ENCODE results near the gene ALG1. TPM values are rescaled to one million over a fixed set of nuclear protein-coding genes. Genes with fewer than 3 reads are reported as not detected.

Gene ALG1
- polyA plus RNA-seq, 1 of the 3 experiments (the other 2 are of a cell fraction): 27.0 TPM

DNA sequence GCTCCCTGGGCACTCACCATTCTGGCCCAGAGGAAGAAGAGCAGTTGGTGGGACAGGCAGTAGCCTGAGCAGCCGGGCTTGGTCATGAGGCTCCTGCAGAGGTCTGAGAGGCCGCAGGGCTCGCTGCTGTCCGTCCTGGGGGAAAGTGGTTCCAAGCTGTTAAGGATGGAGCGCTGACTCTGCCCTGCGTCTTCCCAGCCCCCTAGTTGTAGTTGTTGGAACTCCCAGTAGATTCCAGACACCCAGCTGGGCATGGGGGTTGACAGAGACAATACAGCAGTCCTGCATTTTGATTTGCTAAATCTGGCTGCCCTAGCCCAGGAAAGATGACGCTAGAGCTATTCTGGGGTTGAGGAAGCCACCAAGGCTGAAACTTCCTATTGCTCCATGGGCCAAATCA lies 13.2 kb upstream of the ALG1 start:
- no peak overlapping the region for H3K9ac ChIP-seq
- H2AFZ ChIP-seq (ENCODE audit: low read depth): no peak overlapping the region
- 52% methylated on average over 6 of the region's 7 CpGs for WGBS (ENCODE audit: low lambda C conversion rate)
- no peak overlapping the region for H3K27ac ChIP-seq (ENCODE audit: low read depth in 2 of 2, low read length in 1 of 2)
- H3K36me3 ChIP-seq (replicated peaks in 1 of 2; ENCODE audit: control insufficient read depth in 1 of 2, insufficient read depth in 2 of 2, low read length in 1 of 2): no peaks in the 10 kb centered on the region
- ChIA-PET CTCF (interaction anchor here (1.2 to 1.6 kb wide), 3 partner anchors 14 to 34 kb away, joined by 3 to 5 read pairs (median 4); no protein-coding TSS in a partner anchor), POLR2A (no interaction called here)
- no peaks in the 10 kb centered on the region for H3K79me2 ChIP-seq (ENCODE audit: insufficient read depth)
- H4K20me1 ChIP-seq (ENCODE audit: insufficient read depth): no peaks in the 10 kb centered on the region
- no peak for TF ChIP-seq FOXM1 (IDR thresholded peaks at IDR 0.05; ENCODE audit: low read depth)
- TF ChIP-seq, protein P1, sequence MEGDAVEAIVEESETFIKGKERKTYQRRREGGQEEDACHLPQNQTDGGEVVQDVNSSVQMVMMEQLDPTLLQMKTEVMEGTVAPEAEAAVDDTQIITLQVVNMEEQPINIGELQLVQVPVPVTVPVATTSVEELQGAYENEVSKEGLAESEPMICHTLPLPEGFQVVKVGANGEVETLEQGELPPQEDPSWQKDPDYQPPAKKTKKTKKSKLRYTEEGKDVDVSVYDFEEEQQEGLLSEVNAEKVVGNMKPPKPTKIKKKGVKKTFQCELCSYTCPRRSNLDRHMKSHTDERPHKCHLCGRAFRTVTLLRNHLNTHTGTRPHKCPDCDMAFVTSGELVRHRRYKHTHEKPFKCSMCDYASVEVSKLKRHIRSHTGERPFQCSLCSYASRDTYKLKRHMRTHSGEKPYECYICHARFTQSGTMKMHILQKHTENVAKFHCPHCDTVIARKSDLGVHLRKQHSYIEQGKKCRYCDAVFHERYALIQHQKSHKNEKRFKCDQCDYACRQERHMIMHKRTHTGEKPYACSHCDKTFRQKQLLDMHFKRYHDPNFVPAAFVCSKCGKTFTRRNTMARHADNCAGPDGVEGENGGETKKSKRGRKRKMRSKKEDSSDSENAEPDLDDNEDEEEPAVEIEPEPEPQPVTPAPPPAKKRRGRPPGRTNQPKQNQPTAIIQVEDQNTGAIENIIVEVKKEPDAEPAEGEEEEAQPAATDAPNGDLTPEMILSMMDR (IDR thresholded peaks at IDR 0.05): peak; percentile 27
- H3K9me3 ChIP-seq: no peaks in the 10 kb centered on the region
- DNase-seq: peak; percentile 48
- peaks cover 22% of the 10 kb centered on the region for H3K27me3 ChIP-seq (ENCODE audit: insufficient read depth)
- no peaks in the 10 kb centered on the region for H3K9me2 ChIP-seq
- no peaks in the 10 kb centered on the region for H3K4me1 ChIP-seq (ENCODE audit: control insufficient read depth in 1 of 2, insufficient read depth in 2 of 2, low read depth in 1 of 2, low read length in 1 of 2)
- H3K4me2 ChIP-seq: no peak overlapping the region
- H3K4me3 ChIP-seq (ENCODE audit: low read depth in 2 of 2, low read length in 1 of 2): no peak overlapping the region
- no peaks in the 10 kb centered on the region for H3F3A ChIP-seq (replicated peaks; ENCODE audit: insufficient read depth)

DNA sequence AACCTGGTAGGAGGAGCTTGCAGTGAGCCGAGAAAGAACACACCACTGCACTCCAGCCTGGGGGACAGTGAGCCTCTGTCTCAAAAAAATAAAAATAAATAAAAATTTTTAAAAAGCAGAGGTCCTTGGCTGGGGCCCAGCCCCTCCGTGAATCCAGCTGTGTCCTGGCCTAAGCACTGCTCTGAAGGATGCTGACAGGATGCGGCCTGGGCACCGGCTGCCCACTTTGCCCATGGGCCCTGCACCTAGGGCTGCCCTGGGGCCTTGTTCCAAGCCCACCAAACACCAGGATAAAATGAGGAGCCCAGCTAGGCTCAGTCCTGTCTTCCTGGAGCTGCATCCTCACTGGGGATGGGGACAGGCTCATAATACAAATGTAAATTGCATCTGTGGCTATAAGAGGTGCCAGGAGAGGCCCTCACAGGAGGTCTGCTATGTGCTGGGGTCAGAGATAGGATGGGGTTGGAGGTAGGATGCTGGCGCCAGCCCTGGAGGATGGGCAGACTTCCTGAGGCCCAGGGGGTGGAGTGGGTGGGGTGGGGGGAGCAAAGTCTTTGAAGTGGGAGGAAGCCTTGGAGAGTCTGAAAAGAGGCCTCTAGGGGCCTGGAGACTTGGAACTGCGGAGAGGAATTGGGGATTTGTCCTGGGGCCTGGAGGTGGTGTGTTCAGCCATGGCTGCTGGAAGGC lies 12.1 kb upstream of the ALG1 start:
- no peak for DNase-seq
- Histone ChIP-seq H3K27ac (ENCODE audit: low read depth in 2 of 2, low read length in 1 of 2) (no peak overlapping the region), H3K27me3 (ENCODE audit: insufficient read depth) (peaks cover 26% of the 10 kb centered on the region), H3K9ac (no peak overlapping the region), H3K9me3 (no peaks in the 10 kb centered on the region), H4K20me1 (ENCODE audit: insufficient read depth) (no peaks in the 10 kb centered on the region), H3F3A (replicated peaks; ENCODE audit: insufficient read depth) (no peaks in the 10 kb centered on the region), H3K79me2 (ENCODE audit: insufficient read depth) (no peaks in the 10 kb centered on the region), H3K4me2 (no peak overlapping the region), H3K36me3 (replicated peaks in 1 of 2; ENCODE audit: control insufficient read depth in 1 of 2, insufficient read depth in 2 of 2, low read length in 1 of 2) (no peaks in the 10 kb centered on the region), H3K4me3 (ENCODE audit: low read depth in 2 of 2, low read length in 1 of 2) (no peak overlapping the region), H3K4me1 (ENCODE audit: control insufficient read depth in 1 of 2, insufficient read depth in 2 of 2, low read depth in 1 of 2, low read length in 1 of 2) (no peaks in the 10 kb centered on the region), H2AFZ (ENCODE audit: low read depth) (no peak overlapping the region), H3K9me2 (no peaks in the 10 kb centered on the region)
- 53% methylated on average over 3 of the region's 6 CpGs for WGBS (ENCODE audit: low lambda C conversion rate)
- TF ChIP-seq RAD21 (IDR thresholded peaks at IDR 0.05; ENCODE audit: low read length) (no peak), MEF2A (IDR thresholded peaks at IDR 0.05; ENCODE audit: borderline replicate concordance, low read depth) (no peak), FOXM1 (IDR thresholded peaks at IDR 0.05; ENCODE audit: low read depth) (no peak), TEAD4 (IDR thresholded peaks at IDR 0.05; ENCODE audit: borderline replicate concordance, insufficient read depth) (no peak), NFIC (IDR thresholded peaks at IDR 0.05; ENCODE audit: borderline replicate concordance) (no peak), FOSL2 (IDR thresholded peaks at IDR 0.05; ENCODE audit: borderline replicate concordance, low read depth) (no peak), EZH2phosphoT487 (IDR thresholded peaks at IDR 0.05; ENCODE audit: borderline replicate concordance, low read depth) (no peak), SMC3 (IDR thresholded peaks at IDR 0.05; ENCODE audit: low read depth, low read length) (no peak), ELF1 (IDR thresholded peaks at IDR 0.05) (no peak), POLR2AphosphoS5 (IDR thresholded peaks at IDR 0.05; ENCODE audit: low read depth, low read length) (no peak), RFX5 (IDR thresholded peaks at IDR 0.05; ENCODE audit: low read length) (no peak), SIN3A (IDR thresholded peaks at IDR 0.05; ENCODE audit: borderline replicate concordance, low read depth, low read length) (no peak)
- TF ChIP-seq, protein P2, sequence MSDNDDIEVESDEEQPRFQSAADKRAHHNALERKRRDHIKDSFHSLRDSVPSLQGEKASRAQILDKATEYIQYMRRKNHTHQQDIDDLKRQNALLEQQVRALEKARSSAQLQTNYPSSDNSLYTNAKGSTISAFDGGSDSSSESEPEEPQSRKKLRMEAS (IDR thresholded peaks at IDR 0.05; ENCODE audit: low read depth): no peak
- TF ChIP-seq, protein P1 (IDR thresholded peaks at IDR 0.05): no peak
- TF ChIP-seq, protein P3, sequence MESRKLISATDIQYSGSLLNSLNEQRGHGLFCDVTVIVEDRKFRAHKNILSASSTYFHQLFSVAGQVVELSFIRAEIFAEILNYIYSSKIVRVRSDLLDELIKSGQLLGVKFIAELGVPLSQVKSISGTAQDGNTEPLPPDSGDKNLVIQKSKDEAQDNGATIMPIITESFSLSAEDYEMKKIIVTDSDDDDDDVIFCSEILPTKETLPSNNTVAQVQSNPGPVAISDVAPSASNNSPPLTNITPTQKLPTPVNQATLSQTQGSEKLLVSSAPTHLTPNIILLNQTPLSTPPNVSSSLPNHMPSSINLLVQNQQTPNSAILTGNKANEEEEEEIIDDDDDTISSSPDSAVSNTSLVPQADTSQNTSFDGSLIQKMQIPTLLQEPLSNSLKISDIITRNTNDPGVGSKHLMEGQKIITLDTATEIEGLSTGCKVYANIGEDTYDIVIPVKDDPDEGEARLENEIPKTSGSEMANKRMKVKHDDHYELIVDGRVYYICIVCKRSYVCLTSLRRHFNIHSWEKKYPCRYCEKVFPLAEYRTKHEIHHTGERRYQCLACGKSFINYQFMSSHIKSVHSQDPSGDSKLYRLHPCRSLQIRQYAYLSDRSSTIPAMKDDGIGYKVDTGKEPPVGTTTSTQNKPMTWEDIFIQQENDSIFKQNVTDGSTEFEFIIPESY (IDR thresholded peaks at IDR 0.05; ENCODE audit: borderline replicate concordance, low read depth): no peak
- TF ChIP-seq, protein P4, sequence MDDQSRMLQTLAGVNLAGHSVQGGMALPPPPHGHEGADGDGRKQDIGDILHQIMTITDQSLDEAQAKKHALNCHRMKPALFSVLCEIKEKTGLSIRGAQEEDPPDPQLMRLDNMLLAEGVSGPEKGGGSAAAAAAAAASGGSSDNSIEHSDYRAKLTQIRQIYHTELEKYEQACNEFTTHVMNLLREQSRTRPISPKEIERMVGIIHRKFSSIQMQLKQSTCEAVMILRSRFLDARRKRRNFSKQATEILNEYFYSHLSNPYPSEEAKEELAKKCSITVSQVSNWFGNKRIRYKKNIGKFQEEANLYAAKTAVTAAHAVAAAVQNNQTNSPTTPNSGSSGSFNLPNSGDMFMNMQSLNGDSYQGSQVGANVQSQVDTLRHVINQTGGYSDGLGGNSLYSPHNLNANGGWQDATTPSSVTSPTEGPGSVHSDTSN (IDR thresholded peaks at IDR 0.05): no peak
- CTCF ChIA-PET: interaction anchor here (1.6 kb wide), 1 partner anchor 33 kb away, joined by 5 read pairs; no protein-coding TSS in a partner anchor
- POLR2A ChIA-PET: no interaction called here
